Measurements from ENCODE around the gene LRRC55.

Gene LRRC55

DNA sequence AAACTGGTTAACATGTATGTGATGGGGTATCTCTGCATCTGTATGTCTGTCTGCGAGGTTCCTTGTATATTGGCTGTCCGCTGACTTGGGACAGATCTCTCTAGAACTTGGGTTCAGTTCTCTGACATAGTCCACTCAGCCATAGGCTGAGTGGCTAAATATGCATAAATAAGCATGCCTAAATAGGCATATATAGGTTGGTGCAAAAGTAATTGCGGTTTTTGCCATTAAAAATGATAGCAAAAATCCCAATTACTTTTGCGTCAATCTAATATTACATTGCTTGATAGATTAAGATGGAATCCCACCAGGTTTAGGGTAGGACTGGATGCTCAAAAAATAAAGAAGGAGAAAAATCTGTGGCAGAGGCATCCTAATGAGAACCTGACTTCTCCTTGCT, 8.8 kb downstream of the LRRC55 start:
- no peaks in the 10 kb centered on the region for H3K27me3 ChIP-seq (ENCODE audit: insufficient read depth, insufficient read length)
- no peaks in the 10 kb centered on the region for H3K4me1 ChIP-seq (ENCODE audit: insufficient read depth, insufficient read length)
- TF ChIP-seq YY1 (IDR thresholded peaks at IDR 0.05; ENCODE audit: insufficient read depth, insufficient read length) (no peak), SUZ12 (IDR thresholded peaks at IDR 0.05; ENCODE audit: extremely low read depth, insufficient read depth, insufficient read length) (no peak)
- H3K9me3 ChIP-seq (ENCODE audit: insufficient read depth, low read length): no peaks in the 10 kb centered on the region
- H3K9ac ChIP-seq (ENCODE audit: insufficient read length, low read depth): no peak overlapping the region
- no peak for DNase-seq (ENCODE audit: low read depth, low spot score)
- no peak overlapping the region for H3K4me3 ChIP-seq (ENCODE audit: insufficient read length, low read depth)
- no peaks in the 10 kb centered on the region for H3K36me3 ChIP-seq (ENCODE audit: insufficient read depth, insufficient read length, low read length)

DNA sequence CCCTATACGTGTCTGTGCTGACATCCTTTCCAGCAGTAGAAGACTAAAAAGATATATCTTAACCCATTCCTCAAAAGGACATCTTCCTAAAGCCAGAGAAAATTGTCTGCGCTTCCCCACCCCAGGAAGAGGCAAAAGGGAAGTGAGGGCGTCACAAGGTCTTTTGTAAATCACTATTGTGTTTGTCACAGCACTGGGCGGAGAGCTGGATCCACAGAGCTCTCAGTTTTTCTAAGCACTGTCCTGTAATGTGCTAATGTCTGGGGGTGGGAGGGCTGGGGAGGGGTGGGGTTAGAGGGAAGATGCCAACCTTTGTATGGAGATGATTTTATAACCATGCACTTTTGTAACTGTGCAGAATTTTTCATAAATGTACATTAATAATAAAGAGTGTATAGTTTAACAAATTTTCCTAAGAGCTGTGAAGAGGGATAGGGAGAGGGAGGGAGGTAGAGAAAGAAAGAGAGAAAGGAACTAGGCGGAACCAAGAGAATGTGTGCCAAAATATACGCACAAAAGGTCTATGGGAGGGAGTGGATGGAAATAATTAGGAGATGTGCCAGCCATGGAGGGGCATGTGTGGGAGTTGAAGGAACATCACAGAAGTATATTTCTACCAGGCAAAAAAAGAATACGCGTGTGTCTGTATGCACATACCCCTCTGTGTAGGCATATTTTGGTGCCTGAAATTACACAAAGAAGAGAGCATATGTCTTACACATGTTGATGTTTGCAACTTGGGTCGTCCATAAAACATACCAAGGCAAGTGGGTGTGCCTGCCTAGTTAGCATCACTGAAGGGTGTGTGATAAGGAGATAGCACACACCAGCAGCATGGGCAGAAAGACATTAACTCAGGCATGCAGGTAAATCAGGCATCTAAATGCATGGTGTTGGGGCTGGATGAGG, 9.8 kb downstream of the LRRC55 start:
- no peak overlapping the region for H3K4me3 ChIP-seq (ENCODE audit: insufficient read length, low read depth)
- H3K4me1 ChIP-seq (ENCODE audit: insufficient read depth, insufficient read length): no peaks in the 10 kb centered on the region
- H3K27me3 ChIP-seq (ENCODE audit: insufficient read depth, insufficient read length): no peaks in the 10 kb centered on the region
- no peaks in the 10 kb centered on the region for H3K36me3 ChIP-seq (ENCODE audit: insufficient read depth, insufficient read length, low read length)
- no peak for DNase-seq (ENCODE audit: low read depth, low spot score)
- no peak for TF ChIP-seq YY1 (IDR thresholded peaks at IDR 0.05; ENCODE audit: insufficient read depth, insufficient read length)
- no peak for TF ChIP-seq ZNF274 (IDR thresholded peaks at IDR 0.05; ENCODE audit: low read depth, low read length)
- TF ChIP-seq SUZ12 (IDR thresholded peaks at IDR 0.05; ENCODE audit: extremely low read depth, insufficient read depth, insufficient read length): no peak
- no peak overlapping the region for H3K9ac ChIP-seq (ENCODE audit: insufficient read length, low read depth)
- no peaks in the 10 kb centered on the region for H3K9me3 ChIP-seq (ENCODE audit: insufficient read depth, low read length)

DNA sequence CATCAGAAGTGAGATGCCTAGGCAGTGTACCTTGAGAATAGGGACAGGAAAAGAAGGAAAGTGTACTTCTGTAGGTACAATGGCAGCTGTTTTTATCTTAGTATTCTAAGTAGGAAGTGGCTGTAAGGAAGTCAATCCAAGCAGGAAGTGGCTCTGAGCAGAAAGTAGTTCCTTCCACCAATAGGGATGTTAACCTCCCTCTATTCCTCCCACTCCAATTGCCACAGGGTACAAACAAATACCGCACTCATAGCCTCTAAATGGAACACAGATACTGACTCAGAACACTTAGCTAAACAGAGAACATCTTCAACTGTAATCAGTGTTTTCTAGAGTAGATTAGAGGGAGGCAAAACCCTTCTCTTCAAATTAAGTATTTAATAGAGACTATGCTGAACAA, 10.6 kb downstream of the LRRC55 start:
- H3K9ac ChIP-seq (ENCODE audit: insufficient read length, low read depth): no peak overlapping the region
- no peak overlapping the region for H3K4me3 ChIP-seq (ENCODE audit: insufficient read length, low read depth)
- no peaks in the 10 kb centered on the region for H3K27me3 ChIP-seq (ENCODE audit: insufficient read depth, insufficient read length)
- H3K4me1 ChIP-seq (ENCODE audit: insufficient read depth, insufficient read length): no peaks in the 10 kb centered on the region
- no peaks in the 10 kb centered on the region for H3K36me3 ChIP-seq (ENCODE audit: insufficient read depth, insufficient read length, low read length)
- no peak for TF ChIP-seq YY1 (IDR thresholded peaks at IDR 0.05; ENCODE audit: insufficient read depth, insufficient read length)
- no peak for TF ChIP-seq ZNF274 (IDR thresholded peaks at IDR 0.05; ENCODE audit: low read depth, low read length)
- TF ChIP-seq SUZ12 (IDR thresholded peaks at IDR 0.05; ENCODE audit: extremely low read depth, insufficient read depth, insufficient read length): no peak
- DNase-seq (ENCODE audit: low read depth, low spot score): no peak
- H3K9me3 ChIP-seq (ENCODE audit: insufficient read depth, low read length): no peaks in the 10 kb centered on the region

DNA sequence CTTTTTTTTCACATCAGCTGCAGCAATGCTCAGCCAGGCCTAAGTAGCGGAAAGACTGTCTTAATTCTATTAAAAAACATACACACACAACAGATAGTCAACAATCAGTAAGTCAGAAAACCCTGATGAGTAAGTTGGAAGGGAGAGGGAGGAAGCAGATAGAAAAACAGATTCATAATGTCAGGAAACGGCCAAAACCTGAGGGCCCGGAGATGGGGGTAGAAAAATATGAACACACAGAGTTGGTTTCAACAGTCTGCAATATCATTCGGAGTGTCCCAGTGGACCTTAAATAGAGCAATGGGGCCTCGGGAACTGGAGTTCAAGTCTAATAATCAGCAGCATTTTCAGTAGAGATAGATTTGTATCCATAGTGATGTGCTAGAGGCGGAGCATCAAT, 14.8 kb downstream of the LRRC55 start:
- DNase-seq (ENCODE audit: low read depth, low spot score): no peak
- no peak for TF ChIP-seq ZNF274 (IDR thresholded peaks at IDR 0.05; ENCODE audit: low read depth, low read length)
- TF ChIP-seq SUZ12 (IDR thresholded peaks at IDR 0.05; ENCODE audit: extremely low read depth, insufficient read depth, insufficient read length): no peak
- TF ChIP-seq YY1 (IDR thresholded peaks at IDR 0.05; ENCODE audit: insufficient read depth, insufficient read length): no peak

DNA sequence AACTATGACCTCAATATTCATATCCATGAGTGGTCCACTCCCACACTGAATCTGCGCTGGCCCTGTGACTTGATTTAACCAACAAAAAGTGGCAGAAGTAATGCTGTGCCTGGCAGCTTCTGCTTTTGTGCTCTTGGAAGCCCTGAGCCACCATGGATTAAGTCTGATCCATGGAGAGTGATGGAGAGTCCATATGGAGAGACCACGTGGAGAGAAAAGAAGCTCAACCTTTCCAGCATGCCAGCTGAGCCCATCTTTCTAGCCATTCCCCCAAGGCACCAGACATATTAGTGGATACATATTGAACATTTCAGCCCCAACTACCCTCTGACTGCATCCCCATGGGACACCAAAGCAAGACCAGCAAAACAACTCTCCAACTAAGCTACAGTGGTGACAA, 16.0 kb downstream of the LRRC55 start:
- Histone ChIP-seq H3K4me3 (ENCODE audit: insufficient read length, low read depth) (no peak overlapping the region), H3K9ac (ENCODE audit: insufficient read length, low read depth) (no peak overlapping the region), H3K4me1 (ENCODE audit: insufficient read depth, insufficient read length) (no peaks in the 10 kb centered on the region), H3K36me3 (ENCODE audit: insufficient read depth, insufficient read length, low read length) (no peaks in the 10 kb centered on the region), H3K27me3 (ENCODE audit: insufficient read depth, insufficient read length) (no peaks in the 10 kb centered on the region), H3K9me3 (ENCODE audit: insufficient read depth, low read length) (no peaks in the 10 kb centered on the region)
- DNase-seq (ENCODE audit: low read depth, low spot score): no peak
- TF ChIP-seq SUZ12 (IDR thresholded peaks at IDR 0.05; ENCODE audit: extremely low read depth, insufficient read depth, insufficient read length) (no peak), YY1 (IDR thresholded peaks at IDR 0.05; ENCODE audit: insufficient read depth, insufficient read length) (no peak), ZNF274 (IDR thresholded peaks at IDR 0.05; ENCODE audit: low read depth, low read length) (no peak)

More for the DNA sequence above, 14.8 kb downstream of the LRRC55 start:
- no peaks in the 10 kb centered on the region for H3K36me3 ChIP-seq (ENCODE audit: insufficient read depth, insufficient read length, low read length)
- H3K4me1 ChIP-seq (ENCODE audit: insufficient read depth, insufficient read length): no peaks in the 10 kb centered on the region
- H3K4me3 ChIP-seq (ENCODE audit: insufficient read length, low read depth): no peak overlapping the region
- no peak overlapping the region for H3K9ac ChIP-seq (ENCODE audit: insufficient read length, low read depth)
- no peaks in the 10 kb centered on the region for H3K27me3 ChIP-seq (ENCODE audit: insufficient read depth, insufficient read length)
- H3K9me3 ChIP-seq (ENCODE audit: insufficient read depth, low read length): no peaks in the 10 kb centered on the region

DNA sequence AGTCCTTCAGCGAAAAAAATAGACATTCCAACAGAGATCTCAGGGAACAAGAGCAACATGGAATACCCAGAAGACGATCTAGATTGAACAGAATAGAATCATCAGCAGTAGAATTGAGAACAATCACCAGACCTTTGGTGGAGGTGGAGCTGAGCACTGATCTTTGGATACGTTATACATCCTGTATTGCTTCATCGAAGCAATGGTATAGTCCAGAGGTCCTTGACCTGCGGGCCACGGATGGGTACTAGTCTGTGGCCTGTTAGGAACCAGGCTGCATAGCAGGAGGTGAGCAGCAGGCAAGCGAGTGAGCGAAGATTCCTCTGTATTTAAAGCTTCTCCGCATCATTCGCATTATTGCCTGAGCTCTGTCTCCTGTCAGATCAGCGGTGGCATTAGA, 17.6 kb downstream of the LRRC55 start:
- Histone ChIP-seq H3K4me3 (ENCODE audit: insufficient read length, low read depth) (no peak overlapping the region), H3K4me1 (ENCODE audit: insufficient read depth, insufficient read length) (no peaks in the 10 kb centered on the region), H3K9me3 (ENCODE audit: insufficient read depth, low read length) (no peaks in the 10 kb centered on the region), H3K9ac (ENCODE audit: insufficient read length, low read depth) (no peak overlapping the region), H3K36me3 (ENCODE audit: insufficient read depth, insufficient read length, low read length) (no peaks in the 10 kb centered on the region), H3K27me3 (ENCODE audit: insufficient read depth, insufficient read length) (no peaks in the 10 kb centered on the region)
- no peak for DNase-seq (ENCODE audit: low read depth, low spot score)
- no peak for TF ChIP-seq ZNF274 (IDR thresholded peaks at IDR 0.05; ENCODE audit: low read depth, low read length)
- TF ChIP-seq YY1 (IDR thresholded peaks at IDR 0.05; ENCODE audit: insufficient read depth, insufficient read length): no peak
- TF ChIP-seq SUZ12 (IDR thresholded peaks at IDR 0.05; ENCODE audit: extremely low read depth, insufficient read depth, insufficient read length): no peak

DNA sequence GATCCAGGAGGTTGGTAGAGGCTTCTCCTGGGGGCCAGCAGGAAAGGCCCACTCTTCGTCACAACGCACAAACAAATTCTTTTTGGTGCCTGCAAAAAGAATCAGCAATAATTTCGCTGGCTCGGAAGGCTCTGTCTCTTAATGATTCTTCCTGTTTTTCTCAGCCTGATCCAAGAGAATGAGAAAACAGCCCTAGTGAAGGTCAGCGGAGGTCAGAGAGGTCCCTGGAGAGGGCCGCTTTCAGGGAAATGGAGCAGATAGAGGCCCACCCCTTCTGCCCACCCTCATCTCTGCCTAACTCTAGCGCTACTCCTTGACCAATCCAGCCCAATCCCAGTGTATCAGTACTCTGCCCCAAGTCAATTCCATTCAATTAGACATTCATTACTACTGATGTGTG, 19.2 kb downstream of the LRRC55 start:
- no peak for DNase-seq (ENCODE audit: low read depth, low spot score)
- H3K27me3 ChIP-seq (ENCODE audit: insufficient read depth, insufficient read length): no peaks in the 10 kb centered on the region
- TF ChIP-seq SUZ12 (IDR thresholded peaks at IDR 0.05; ENCODE audit: extremely low read depth, insufficient read depth, insufficient read length): no peak
- TF ChIP-seq YY1 (IDR thresholded peaks at IDR 0.05; ENCODE audit: insufficient read depth, insufficient read length): no peak
- TF ChIP-seq ZNF274 (IDR thresholded peaks at IDR 0.05; ENCODE audit: low read depth, low read length): no peak

More for the DNA sequence above, 19.2 kb downstream of the LRRC55 start:
- Histone ChIP-seq H3K36me3 (ENCODE audit: insufficient read depth, insufficient read length, low read length) (no peaks in the 10 kb centered on the region), H3K9ac (ENCODE audit: insufficient read length, low read depth) (no peak overlapping the region), H3K4me1 (ENCODE audit: insufficient read depth, insufficient read length) (peaks cover 4% of the 10 kb centered on the region), H3K4me3 (ENCODE audit: insufficient read length, low read depth) (no peak overlapping the region), H3K9me3 (ENCODE audit: insufficient read depth, low read length) (no peaks in the 10 kb centered on the region)

Data from NT2/D1 (cell line).